Neural cell (in vitro differentiated cells): ENCODE results near the gene GINS3. TPM values are rescaled to one million over a fixed set of nuclear protein-coding genes. Genes with fewer than 3 reads are reported as not detected.

Source experiments
- H2AFZ ChIP-seq: fragments of 200-600, 300-800 bp; sonication (generic), shearing (Covaris generic); 2 replicates; pipeline ENCODE4 v1.6.0; 2014; ENCODE audit warnings: low read depth, mild to moderate bottlenecking, antibody characterized with exemption, low read length, moderate library complexity
- H3F3A ChIP-seq: fragments of 200-600 bp; shearing (Covaris generic); 2 replicates; pipeline ENCODE4 v1.6.1; 2016; ENCODE audit warnings: mild to moderate bottlenecking, moderate library complexity, mixed read lengths, antibody characterized with exemption, low read length; ENCODE audit not compliant: insufficient read depth, poor library complexity, severe bottlenecking
- H3K27ac ChIP-seq: fragments of 200-600, 300-800 bp; sonication (generic), shearing (Covaris generic); 2 replicates; pipeline ENCODE4 v1.5.1; 2014; ENCODE audit warnings: mild to moderate bottlenecking, low read length, moderate library complexity
- H3K27me3 ChIP-seq: fragments of 300-800, 200-600 bp; sonication (generic), shearing (Covaris generic); 2 replicates; pipeline ENCODE4 v1.6.0; 2014; ENCODE audit warnings: mild to moderate bottlenecking, low read depth, low read length, moderate library complexity; ENCODE audit not compliant: insufficient read depth
- H3K36me3 ChIP-seq: fragments of 300-800, 200-600 bp; sonication (generic), shearing (Covaris generic); 2 replicates; pipeline ENCODE4 v1.5.1; 2014; ENCODE audit warnings: mild to moderate bottlenecking, antibody characterized with exemption, low read length, moderate library complexity; ENCODE audit not compliant: insufficient read depth
- H3K4me2 ChIP-seq: fragments of 300-800, 200-600 bp; sonication (generic), shearing (Covaris generic); 2 replicates; pipeline ENCODE4 v1.6.0; 2014; ENCODE audit warnings: mild to moderate bottlenecking, low read length
- H3K4me3 ChIP-seq: fragments of 300-800, 200-600 bp; sonication (generic), shearing (Covaris generic); 2 replicates; pipeline ENCODE4 v1.5.1; 2014; ENCODE audit warnings: mild to moderate bottlenecking, low read length, moderate library complexity
- H3K79me2 ChIP-seq: fragments of 200-600 bp; shearing (Covaris generic); replicated peaks from 2 replicates; pipeline ENCODE4 v1.6.0; 2014; ENCODE audit warnings: mild to moderate bottlenecking, low read length, moderate library complexity; ENCODE audit not compliant: insufficient read depth
- H3K9ac ChIP-seq: fragments of 300-800, 200-600 bp; sonication (generic), shearing (Covaris generic); 2 replicates; pipeline ENCODE4 v1.6.1; 2016; ENCODE audit warnings: mild to moderate bottlenecking, low read length, mixed read lengths
- H3K9me2 ChIP-seq: fragments of 200-600 bp; shearing (Covaris generic); 2 replicates; pipeline ENCODE4 v1.6.1; 2016; ENCODE audit warnings: mild to moderate bottlenecking, low read length, mixed read lengths; ENCODE audit not compliant: insufficient read depth
- H3K9me3 ChIP-seq: fragments of 200-600, 300-800 bp; sonication (generic), shearing (Covaris generic); 2 replicates; pipeline ENCODE4 v1.6.1; 2016; ENCODE audit warnings: mild to moderate bottlenecking, mixed run types, low read length, moderate library complexity, mixed read lengths
- H4K20me1 ChIP-seq: fragments of 200-600 bp; shearing (Covaris generic); 2 replicates; pipeline ENCODE4 v1.6.1; 2016; ENCODE audit warnings: mild to moderate bottlenecking, mixed run types; ENCODE audit not compliant: insufficient read depth
- EP300 ChIP-seq: fragments of 450-650 bp; conservative IDR thresholded peaks from 2 replicates; pipeline ENCODE4 v1.6.1; 2014; ENCODE audit warnings: antibody characterized with exemption, mild to moderate bottlenecking, moderate library complexity; ENCODE audit not compliant: poor library complexity, severe bottlenecking
- EZH2 ChIP-seq: fragments of 200-600, 300-800 bp; shearing (Covaris generic), sonication (generic); IDR thresholded peaks from 2 replicates; pipeline ENCODE4 v1.6.1; 2014; ENCODE audit warnings: antibody characterized with exemption, low read length, borderline replicate concordance, mild to moderate bottlenecking; ENCODE audit not compliant: insufficient read depth, poor library complexity, severe bottlenecking
- MXI1 ChIP-seq: fragments of 450-650 bp; conservative IDR thresholded peaks from 2 replicates; pipeline ENCODE4 v1.6.1; 2014; ENCODE audit warnings: antibody characterized with exemption, mild to moderate bottlenecking; ENCODE audit not compliant: poor library complexity, severe bottlenecking
- POLR2AphosphoS5 ChIP-seq: IDR thresholded peaks from 2 replicates; pipeline ENCODE4 v1.6.1; 2012
- RAD21 ChIP-seq: fragments of 450-650 bp; conservative IDR thresholded peaks from 2 replicates; pipeline ENCODE4 v1.6.1; 2014; ENCODE audit warnings: antibody characterized with exemption, mild to moderate bottlenecking, moderate library complexity
- SMC3 ChIP-seq: fragments of 450-650 bp; conservative IDR thresholded peaks from 2 replicates; pipeline ENCODE4 v1.6.1; 2014; ENCODE audit warnings: antibody characterized with exemption, mild to moderate bottlenecking, moderate library complexity; ENCODE audit not compliant: poor library complexity
- TAF1 ChIP-seq: IDR thresholded peaks from 2 replicates; pipeline ENCODE4 v1.6.1; 2012; ENCODE audit warnings: low read depth
- polyA minus RNA-seq: library from RNA; depleted of rRNA, polyadenylated mRNA; stranded (reverse); fragments of >200 nt; gene quantifications from 2 replicates; pipeline ENCODE4 v1.2.3, GENCODE V29; 2014
- polyA plus RNA-seq: library from polyadenylated mRNA; depleted of rRNA; stranded (reverse); fragments of >200 nt; gene quantifications from 2 replicates; pipeline ENCODE4 v1.2.3, GENCODE V29; 2014
- TF ChIP-seq, protein P1 (sequence below): IDR thresholded peaks from 2 replicates; pipeline ENCODE4 v1.6.1; 2012; ENCODE audit warnings: borderline replicate concordance
- TF ChIP-seq, protein P2 (sequence below): fragments of 450-650 bp; IDR thresholded peaks from 2 replicates; pipeline ENCODE4 v1.5.1; 2014; ENCODE audit warnings: antibody characterized with exemption, mild to moderate bottlenecking, moderate library complexity; ENCODE audit not compliant: poor library complexity, severe bottlenecking

The GINS3 gene
- polyA plus RNA-seq (4.3 and 4.7 TPM in 2 replicates), polyA minus RNA-seq (3.9 and 4.7 TPM in 2 replicates)

DNA sequence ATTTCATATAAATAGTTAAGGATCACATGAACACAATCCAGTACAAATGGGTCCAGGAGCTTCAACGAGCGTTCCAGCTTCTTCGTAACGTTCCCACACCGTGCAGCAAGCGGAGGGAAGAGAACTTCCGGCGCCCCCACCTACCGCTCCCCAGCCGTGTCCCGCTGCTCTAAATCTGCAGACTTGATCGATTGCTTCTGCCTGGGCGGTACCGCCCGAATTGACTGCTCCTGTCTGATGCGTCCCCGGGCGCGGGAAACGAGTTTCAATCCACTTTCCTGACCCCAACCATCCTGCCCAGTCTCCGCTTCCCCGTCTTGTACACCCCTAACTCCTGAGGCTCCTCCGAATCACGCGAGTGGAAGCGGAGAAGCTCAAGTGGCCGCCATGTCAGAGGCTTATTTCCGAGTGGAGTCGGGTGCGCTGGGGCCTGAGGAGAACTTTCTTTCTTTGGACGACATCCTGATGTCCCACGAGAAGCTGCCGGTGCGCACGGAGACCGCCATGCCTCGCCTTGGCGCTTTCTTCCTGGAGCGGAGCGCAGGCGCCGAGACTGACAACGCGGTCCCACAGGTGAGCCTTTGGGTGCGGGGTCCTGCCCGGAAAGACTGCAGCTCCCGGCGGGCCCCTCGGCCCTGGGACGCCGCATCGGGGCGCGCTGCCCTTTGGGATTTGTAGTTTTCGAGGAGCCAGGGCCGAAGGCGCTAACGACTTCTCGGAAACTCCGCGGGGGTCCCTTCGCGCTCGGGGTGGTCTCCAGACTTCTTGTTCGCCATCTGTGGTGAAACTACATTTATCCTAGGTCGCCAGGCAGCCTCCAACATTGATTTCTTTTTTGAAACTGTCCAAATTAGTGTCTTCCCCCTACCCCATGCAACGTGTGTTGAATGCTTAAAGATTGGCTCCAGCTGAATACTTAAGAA, at the start of gene GINS3:
GINS3 (plus strand) TSS at position 257 of the 923 bp plus-strand sequence; CDS start at position 388, 131 bp downstream.
- no peaks in the 10 kb centered on the region for H3K79me2 ChIP-seq
- peak within 1 kb of the TSS; percentile 63 for H3K4me2 ChIP-seq
- H3K9me3 ChIP-seq: no peaks in the 10 kb centered on the region
- peak within 1 kb of the TSS; percentile 61 for H3K9ac ChIP-seq
- H3K27ac ChIP-seq: no peak within 1 kb of the TSS
- no peaks in the 10 kb centered on the region for H4K20me1 ChIP-seq
- H3K4me3 ChIP-seq: peak within 1 kb of the TSS; percentile 97
- TF ChIP-seq EP300 (peak; percentile 10), TAF1 (no peak), SMC3 (no peak), POLR2AphosphoS5 (peak; percentile 61), EZH2 (no peak), RAD21 (no peak), MXI1 (peak; percentile 91)
- TF ChIP-seq, protein P1, sequence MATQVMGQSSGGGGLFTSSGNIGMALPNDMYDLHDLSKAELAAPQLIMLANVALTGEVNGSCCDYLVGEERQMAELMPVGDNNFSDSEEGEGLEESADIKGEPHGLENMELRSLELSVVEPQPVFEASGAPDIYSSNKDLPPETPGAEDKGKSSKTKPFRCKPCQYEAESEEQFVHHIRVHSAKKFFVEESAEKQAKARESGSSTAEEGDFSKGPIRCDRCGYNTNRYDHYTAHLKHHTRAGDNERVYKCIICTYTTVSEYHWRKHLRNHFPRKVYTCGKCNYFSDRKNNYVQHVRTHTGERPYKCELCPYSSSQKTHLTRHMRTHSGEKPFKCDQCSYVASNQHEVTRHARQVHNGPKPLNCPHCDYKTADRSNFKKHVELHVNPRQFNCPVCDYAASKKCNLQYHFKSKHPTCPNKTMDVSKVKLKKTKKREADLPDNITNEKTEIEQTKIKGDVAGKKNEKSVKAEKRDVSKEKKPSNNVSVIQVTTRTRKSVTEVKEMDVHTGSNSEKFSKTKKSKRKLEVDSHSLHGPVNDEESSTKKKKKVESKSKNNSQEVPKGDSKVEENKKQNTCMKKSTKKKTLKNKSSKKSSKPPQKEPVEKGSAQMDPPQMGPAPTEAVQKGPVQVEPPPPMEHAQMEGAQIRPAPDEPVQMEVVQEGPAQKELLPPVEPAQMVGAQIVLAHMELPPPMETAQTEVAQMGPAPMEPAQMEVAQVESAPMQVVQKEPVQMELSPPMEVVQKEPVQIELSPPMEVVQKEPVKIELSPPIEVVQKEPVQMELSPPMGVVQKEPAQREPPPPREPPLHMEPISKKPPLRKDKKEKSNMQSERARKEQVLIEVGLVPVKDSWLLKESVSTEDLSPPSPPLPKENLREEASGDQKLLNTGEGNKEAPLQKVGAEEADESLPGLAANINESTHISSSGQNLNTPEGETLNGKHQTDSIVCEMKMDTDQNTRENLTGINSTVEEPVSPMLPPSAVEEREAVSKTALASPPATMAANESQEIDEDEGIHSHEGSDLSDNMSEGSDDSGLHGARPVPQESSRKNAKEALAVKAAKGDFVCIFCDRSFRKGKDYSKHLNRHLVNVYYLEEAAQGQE: peak; percentile 44
- TF ChIP-seq, protein P2, sequence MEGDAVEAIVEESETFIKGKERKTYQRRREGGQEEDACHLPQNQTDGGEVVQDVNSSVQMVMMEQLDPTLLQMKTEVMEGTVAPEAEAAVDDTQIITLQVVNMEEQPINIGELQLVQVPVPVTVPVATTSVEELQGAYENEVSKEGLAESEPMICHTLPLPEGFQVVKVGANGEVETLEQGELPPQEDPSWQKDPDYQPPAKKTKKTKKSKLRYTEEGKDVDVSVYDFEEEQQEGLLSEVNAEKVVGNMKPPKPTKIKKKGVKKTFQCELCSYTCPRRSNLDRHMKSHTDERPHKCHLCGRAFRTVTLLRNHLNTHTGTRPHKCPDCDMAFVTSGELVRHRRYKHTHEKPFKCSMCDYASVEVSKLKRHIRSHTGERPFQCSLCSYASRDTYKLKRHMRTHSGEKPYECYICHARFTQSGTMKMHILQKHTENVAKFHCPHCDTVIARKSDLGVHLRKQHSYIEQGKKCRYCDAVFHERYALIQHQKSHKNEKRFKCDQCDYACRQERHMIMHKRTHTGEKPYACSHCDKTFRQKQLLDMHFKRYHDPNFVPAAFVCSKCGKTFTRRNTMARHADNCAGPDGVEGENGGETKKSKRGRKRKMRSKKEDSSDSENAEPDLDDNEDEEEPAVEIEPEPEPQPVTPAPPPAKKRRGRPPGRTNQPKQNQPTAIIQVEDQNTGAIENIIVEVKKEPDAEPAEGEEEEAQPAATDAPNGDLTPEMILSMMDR: no peak
- no peaks in the 10 kb centered on the region for H3F3A ChIP-seq
- H3K9me2 ChIP-seq: no peaks in the 10 kb centered on the region
- H2AFZ ChIP-seq: peak within 1 kb of the TSS; percentile 84
- H3K27me3 ChIP-seq: no peaks in the 10 kb centered on the region
- H3K36me3 ChIP-seq: no peaks in the 10 kb centered on the region

DNA sequence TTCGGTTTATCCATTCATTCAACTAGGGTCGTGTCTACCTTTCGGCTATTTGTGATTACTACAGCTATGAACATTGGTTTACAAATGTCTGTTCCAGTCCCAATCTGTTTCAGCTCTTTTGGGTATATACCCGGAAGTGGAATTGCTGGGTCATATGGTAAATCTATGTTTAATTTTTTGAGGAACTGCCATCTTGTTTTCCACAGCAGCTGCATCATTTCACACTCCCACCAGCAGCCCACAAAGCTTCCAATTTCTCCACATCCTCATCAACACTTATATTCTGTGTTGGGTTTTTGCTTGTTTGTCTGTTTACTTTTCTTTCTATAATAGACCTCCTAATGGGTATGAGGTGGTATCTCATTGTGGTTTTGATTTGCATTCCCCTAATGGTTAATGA, 48.7 kb upstream of the GINS3 start:
- H3K9me2 ChIP-seq: no peaks in the 10 kb centered on the region
- no peaks in the 10 kb centered on the region for H4K20me1 ChIP-seq
- H3K27me3 ChIP-seq: no peaks in the 10 kb centered on the region
- no peak overlapping the region for H3K9ac ChIP-seq
- H3F3A ChIP-seq: no peaks in the 10 kb centered on the region
- H3K27ac ChIP-seq: no peak overlapping the region
- H3K79me2 ChIP-seq: no peaks in the 10 kb centered on the region
- H3K4me2 ChIP-seq: no peak overlapping the region
- no peak overlapping the region for H3K4me3 ChIP-seq
- TF ChIP-seq MXI1 (no peak), EZH2 (no peak), RAD21 (no peak), SMC3 (no peak)
- TF ChIP-seq, protein P2: no peak
- TF ChIP-seq, protein P1: no peak
- no peaks in the 10 kb centered on the region for H3K9me3 ChIP-seq
- no peak overlapping the region for H2AFZ ChIP-seq
- no peaks in the 10 kb centered on the region for H3K36me3 ChIP-seq
